Measurements from ENCODE around the gene DDX1. TPM values are rescaled to one million over a fixed set of nuclear protein-coding genes. Genes with fewer than 3 reads are reported as not detected.

The DDX1 gene
- total and polyA plus RNA-seq, 9 of the 15 experiments (the other 6 are each of a cell fraction or from before 2014, with no cell fraction given), result 116 to 277 (median 232) TPM

DNA sequence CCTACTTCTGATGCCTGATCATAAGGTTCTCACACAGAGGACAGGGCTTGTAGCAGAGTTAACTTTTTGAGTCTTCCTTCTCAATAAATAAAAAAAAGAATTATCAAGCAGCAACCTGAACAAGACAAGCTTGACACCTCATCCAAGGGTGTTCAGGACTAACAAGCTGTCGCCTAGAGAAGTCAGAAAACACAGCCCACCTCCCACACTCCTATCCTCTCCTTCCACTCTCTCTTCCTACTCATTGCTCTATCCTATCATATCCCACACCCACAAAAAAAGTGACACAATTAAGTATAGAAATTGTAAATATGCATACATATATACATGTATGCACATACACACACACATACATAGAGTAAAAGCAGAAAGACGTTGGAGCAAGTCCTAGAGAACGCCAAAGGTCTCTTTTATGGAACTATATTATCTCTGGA lies 35.9 kb upstream of the DDX1 start (continued):
- TF ChIP-seq PRDM10 (IDR thresholded peaks at IDR 0.05; ENCODE audit: partially characterized antibody), result no peak
- TF ChIP-seq SUPT5H (IDR thresholded peaks at IDR 0.05), result peak; percentile 48; the same call in 1 of the 2 replicates
- TF ChIP-seq, protein P1, sequence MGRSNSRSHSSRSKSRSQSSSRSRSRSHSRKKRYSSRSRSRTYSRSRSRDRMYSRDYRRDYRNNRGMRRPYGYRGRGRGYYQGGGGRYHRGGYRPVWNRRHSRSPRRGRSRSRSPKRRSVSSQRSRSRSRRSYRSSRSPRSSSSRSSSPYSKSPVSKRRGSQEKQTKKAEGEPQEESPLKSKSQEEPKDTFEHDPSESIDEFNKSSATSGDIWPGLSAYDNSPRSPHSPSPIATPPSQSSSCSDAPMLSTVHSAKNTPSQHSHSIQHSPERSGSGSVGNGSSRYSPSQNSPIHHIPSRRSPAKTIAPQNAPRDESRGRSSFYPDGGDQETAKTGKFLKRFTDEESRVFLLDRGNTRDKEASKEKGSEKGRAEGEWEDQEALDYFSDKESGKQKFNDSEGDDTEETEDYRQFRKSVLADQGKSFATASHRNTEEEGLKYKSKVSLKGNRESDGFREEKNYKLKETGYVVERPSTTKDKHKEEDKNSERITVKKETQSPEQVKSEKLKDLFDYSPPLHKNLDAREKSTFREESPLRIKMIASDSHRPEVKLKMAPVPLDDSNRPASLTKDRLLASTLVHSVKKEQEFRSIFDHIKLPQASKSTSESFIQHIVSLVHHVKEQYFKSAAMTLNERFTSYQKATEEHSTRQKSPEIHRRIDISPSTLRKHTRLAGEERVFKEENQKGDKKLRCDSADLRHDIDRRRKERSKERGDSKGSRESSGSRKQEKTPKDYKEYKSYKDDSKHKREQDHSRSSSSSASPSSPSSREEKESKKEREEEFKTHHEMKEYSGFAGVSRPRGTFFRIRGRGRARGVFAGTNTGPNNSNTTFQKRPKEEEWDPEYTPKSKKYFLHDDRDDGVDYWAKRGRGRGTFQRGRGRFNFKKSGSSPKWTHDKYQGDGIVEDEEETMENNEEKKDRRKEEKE (IDR thresholded peaks at IDR 0.05; ENCODE audit: borderline replicate concordance in 1 of 2, control insufficient read depth in 1 of 2, low read depth in 2 of 2, low read length in 1 of 2), result no peak
- TF ChIP-seq ZC3H11A (IDR thresholded peaks at IDR 0.05; ENCODE audit: low read depth, low read length), result no peak
- TF ChIP-seq KDM1A (IDR thresholded peaks at IDR 0.05), result no peak
- no peak for TF ChIP-seq ZNF280B (CRISPR knock-in tag; IDR thresholded peaks at IDR 0.05)
- TF ChIP-seq BHLHE40 (IDR thresholded peaks at IDR 0.05; ENCODE audit: low read length), result no peak
- no peak for TF ChIP-seq SFPQ (IDR thresholded peaks at IDR 0.05; ENCODE audit: low read depth, low read length)
- no peak for TF ChIP-seq POLR2G (IDR thresholded peaks at IDR 0.05; ENCODE audit: low read depth, low read length)
- TF ChIP-seq WHSC1 (IDR thresholded peaks at IDR 0.05; ENCODE audit: low read length), result no peak
- TF ChIP-seq, protein P2, sequence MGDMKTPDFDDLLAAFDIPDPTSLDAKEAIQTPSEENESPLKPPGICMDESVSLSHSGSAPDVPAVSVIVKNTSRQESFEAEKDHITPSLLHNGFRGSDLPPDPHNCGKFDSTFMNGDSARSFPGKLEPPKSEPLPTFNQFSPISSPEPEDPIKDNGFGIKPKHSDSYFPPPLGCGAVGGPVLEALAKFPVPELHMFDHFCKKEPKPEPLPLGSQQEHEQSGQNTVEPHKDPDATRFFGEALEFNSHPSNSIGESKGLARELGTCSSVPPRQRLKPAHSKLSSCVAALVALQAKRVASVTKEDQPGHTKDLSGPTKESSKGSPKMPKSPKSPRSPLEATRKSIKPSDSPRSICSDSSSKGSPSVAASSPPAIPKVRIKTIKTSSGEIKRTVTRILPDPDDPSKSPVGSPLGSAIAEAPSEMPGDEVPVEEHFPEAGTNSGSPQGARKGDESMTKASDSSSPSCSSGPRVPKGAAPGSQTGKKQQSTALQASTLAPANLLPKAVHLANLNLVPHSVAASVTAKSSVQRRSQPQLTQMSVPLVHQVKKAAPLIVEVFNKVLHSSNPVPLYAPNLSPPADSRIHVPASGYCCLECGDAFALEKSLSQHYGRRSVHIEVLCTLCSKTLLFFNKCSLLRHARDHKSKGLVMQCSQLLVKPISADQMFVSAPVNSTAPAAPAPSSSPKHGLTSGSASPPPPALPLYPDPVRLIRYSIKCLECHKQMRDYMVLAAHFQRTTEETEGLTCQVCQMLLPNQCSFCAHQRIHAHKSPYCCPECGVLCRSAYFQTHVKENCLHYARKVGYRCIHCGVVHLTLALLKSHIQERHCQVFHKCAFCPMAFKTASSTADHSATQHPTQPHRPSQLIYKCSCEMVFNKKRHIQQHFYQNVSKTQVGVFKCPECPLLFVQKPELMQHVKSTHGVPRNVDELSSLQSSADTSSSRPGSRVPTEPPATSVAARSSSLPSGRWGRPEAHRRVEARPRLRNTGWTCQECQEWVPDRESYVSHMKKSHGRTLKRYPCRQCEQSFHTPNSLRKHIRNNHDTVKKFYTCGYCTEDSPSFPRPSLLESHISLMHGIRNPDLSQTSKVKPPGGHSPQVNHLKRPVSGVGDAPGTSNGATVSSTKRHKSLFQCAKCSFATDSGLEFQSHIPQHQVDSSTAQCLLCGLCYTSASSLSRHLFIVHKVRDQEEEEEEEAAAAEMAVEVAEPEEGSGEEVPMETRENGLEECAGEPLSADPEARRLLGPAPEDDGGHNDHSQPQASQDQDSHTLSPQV (IDR thresholded peaks at IDR 0.05), result peak; percentile 42; the same call in 1 of the 2 replicates
- TF ChIP-seq CREB1 (IDR thresholded peaks at IDR 0.05), result no peak
- no peak for TF ChIP-seq CREB1 (CRISPR knock-in tag; IDR thresholded peaks at IDR 0.05)

Data from K562 (cell line).